IgD-negative memory B cell (primary cell): Measurements from ENCODE around the gene MPIG6B. TPM values are rescaled to one million over a fixed set of nuclear protein-coding genes. Genes with fewer than 3 reads are reported as not detected.

Experiments used
- H3K27ac Mint-ChIP-seq, 3 donors: one replicate each; pipeline ENCODE4 v1.8.0; 2020 to 2022; ENCODE audit warnings: mild to moderate bottlenecking in 3 of 3, mixed read lengths in 3 of 3, moderate library complexity in 1 of 3
- H3K27me3 Mint-ChIP-seq: one replicate; pipeline ENCODE4 v1.8.0; 2021; ENCODE audit warnings: mixed read lengths
- H3K36me3 Mint-ChIP-seq: one replicate; pipeline ENCODE4 v1.8.0; 2020; ENCODE audit warnings: mild to moderate bottlenecking, mixed read lengths
- H3K4me1 Mint-ChIP-seq, 3 donors: one replicate each; pipeline ENCODE4 v1.8.0; 2020 to 2022; ENCODE audit warnings: mixed read lengths in 3 of 3, mild to moderate bottlenecking in 1 of 3
- H3K4me3 Mint-ChIP-seq, 4 donors: one replicate each; pipeline ENCODE4 v1.8.0; 2020 to 2022; ENCODE audit warnings: mild to moderate bottlenecking in 4 of 4, mixed read lengths in 4 of 4, moderate library complexity in 3 of 4
- H3K9me3 Mint-ChIP-seq, 3 donors: one replicate each; pipeline ENCODE4 v1.8.0; 2020 to 2021; ENCODE audit warnings: mixed read lengths in 3 of 3, mild to moderate bottlenecking in 1 of 3
- polyA plus RNA-seq: library from polyadenylated mRNA; unstranded; fragments of 300-500 nt; fragmentation: Illumina TruSeq; gene quantifications from one replicate; pipeline ENCODE4 v1.2.3, GENCODE V29; 2021

The MPIG6B gene
- polyA plus RNA-seq, 1 donor from 2014 or later: 1.8 TPM

DNA sequence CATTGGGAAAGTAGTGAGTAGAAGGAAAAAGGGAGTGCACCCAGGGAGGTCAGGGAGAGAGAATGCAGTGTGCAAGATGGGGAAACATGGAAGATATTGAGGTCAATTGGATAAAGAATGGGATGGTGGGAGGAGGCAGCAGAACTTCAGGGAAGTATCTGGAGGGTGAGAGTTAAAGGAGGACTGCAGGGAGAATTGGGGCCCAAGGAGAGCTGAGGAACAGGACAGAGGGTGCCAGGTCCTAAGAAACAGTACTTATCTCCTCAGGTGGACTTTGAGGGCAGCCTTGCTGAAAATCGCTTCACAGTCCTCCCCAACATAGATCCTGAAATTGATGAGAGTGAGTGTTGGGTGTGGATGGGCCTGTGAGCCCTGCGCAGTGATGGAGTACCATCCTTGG, 35.1 kb downstream of the MPIG6B start:
- H3K4me3 Mint-ChIP-seq: no peak overlapping the region

DNA sequence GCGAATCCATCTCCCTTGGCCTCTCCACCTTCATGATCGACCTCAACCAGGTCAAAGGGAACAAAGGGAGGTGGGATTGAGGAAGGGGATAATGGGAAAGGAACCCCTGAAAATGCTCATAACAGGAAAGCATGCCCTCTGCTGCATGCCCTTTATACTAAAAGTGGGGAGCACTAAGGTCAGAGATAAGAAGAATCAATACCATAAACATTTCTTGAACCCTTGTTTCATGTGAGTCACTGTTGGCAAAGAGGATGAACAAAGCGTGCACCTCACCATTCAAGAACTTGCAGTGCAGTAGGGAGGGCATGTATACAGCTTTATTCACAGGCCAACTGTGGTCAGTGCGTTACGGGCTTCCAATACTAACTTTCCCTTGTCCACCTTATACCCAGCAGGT, 37.6 kb downstream of the MPIG6B start:
- H3K27ac Mint-ChIP-seq: no peak overlapping the region
- H3K36me3 Mint-ChIP-seq: peaks cover 13% of the 10 kb centered on the region
- no peak overlapping the region for H3K4me3 Mint-ChIP-seq
- no peaks in the 10 kb centered on the region for H3K9me3 Mint-ChIP-seq
- H3K4me1 Mint-ChIP-seq: peaks cover 0 to 1% (median 0%) of the 10 kb centered on the region in 3 donors
- no peaks in the 10 kb centered on the region for H3K27me3 Mint-ChIP-seq

More for the DNA sequence above, 35.1 kb downstream of the MPIG6B start:
- Mint-ChIP-seq H3K4me1 (peaks cover 0 to 1% (median 0%) of the 10 kb centered on the region in 3 donors), H3K27ac (no peak overlapping the region), H3K27me3 (no peaks in the 10 kb centered on the region), H3K9me3 (no peaks in the 10 kb centered on the region), H3K36me3 (peaks cover 15% of the 10 kb centered on the region)

- Mint-ChIP-seq H3K27ac (no peak overlapping the region), H3K4me1 (peaks cover 0 to 1% (median 0%) of the 10 kb centered on the region in 3 donors), H3K4me3 (no peak overlapping the region), H3K9me3 (no peaks in the 10 kb centered on the region), H3K36me3 (peaks cover 13% of the 10 kb centered on the region), H3K27me3 (no peaks in the 10 kb centered on the region)
Observed at GRCh38 chr6:31761343-31761742, 38.2 kb downstream of the MPIG6B start.

DNA sequence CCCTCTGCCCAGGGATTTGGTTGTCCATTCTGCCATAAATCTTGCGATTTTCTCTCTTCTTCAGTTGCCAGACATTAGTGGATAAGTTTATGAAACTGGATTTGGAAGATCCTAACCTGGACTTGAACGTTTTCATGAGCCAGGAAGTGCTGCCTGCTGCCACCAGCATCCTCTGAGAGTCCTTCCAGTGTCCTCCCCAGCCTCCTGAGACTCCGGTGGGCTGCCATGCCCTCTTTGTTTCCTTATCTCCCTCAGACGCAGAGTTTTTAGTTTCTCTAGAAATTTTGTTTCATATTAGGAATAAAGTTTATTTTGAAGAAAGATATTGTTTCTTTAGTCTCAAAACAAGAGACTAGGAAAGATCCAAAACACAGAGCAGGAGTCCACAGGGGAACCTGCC, 39.2 kb downstream of the MPIG6B start, which contains the start of gene SAPCD1:
TSS of gene SAPCD1 (plus strand) at position 301 of the 400 bp plus-strand sequence. CDS start 399 bp downstream, outside the sequence.
- Mint-ChIP-seq H3K36me3 (peaks cover 13% of the 10 kb centered on the region), H3K4me1 (peaks cover 0 to 1% (median 0%) of the 10 kb centered on the region in 3 donors), H3K4me3 (no peak within 1 kb of the TSS)

GRCh38 chr6:31762878-31763618, 39.9 kb downstream of the MPIG6B start:
- H3K4me3 Mint-ChIP-seq: no peak overlapping the region
- no peaks in the 10 kb centered on the region for H3K9me3 Mint-ChIP-seq
- H3K4me1 Mint-ChIP-seq: no peaks in the 10 kb centered on the region
- peaks cover 9% of the 10 kb centered on the region for H3K36me3 Mint-ChIP-seq
- H3K27me3 Mint-ChIP-seq: no peaks in the 10 kb centered on the region
- H3K27ac Mint-ChIP-seq: no peak overlapping the region

More for the DNA sequence above, 39.2 kb downstream of the MPIG6B start, which contains the start of gene SAPCD1:
- peak within 1 kb of the TSS in 2 of 3 donors; percentile 35 to 46 for H3K27ac Mint-ChIP-seq
- no peaks in the 10 kb centered on the region for H3K9me3 Mint-ChIP-seq
- H3K27me3 Mint-ChIP-seq: no peaks in the 10 kb centered on the region

DNA sequence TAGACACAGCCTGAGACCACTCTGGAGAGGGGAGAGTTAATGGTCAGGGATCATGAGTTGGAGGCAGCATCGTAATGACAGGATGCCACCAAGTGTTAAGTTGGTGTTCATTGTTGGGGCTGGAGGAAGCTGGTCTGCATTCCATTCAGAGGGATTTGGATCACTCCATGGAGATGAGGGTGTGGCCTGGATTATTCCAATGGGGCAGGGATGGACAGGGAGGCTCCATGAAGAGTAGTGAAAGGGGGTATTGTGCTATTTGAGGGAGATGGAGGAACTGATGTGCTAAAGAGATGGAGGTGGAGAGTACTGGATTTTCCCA, 40.4 kb downstream of the MPIG6B start:
- Mint-ChIP-seq H3K4me3 (no peak overlapping the region), H3K4me1 (no peaks in the 10 kb centered on the region), H3K9me3 (no peaks in the 10 kb centered on the region), H3K36me3 (peaks cover 7% of the 10 kb centered on the region), H3K27me3 (no peaks in the 10 kb centered on the region), H3K27ac (no peak overlapping the region)

GRCh38 chr6:31764198-31764597, 41.0 kb downstream of the MPIG6B start:
- Mint-ChIP-seq H3K27me3 (no peaks in the 10 kb centered on the region), H3K4me3 (no peak overlapping the region), H3K4me1 (no peaks in the 10 kb centered on the region), H3K27ac (no peak overlapping the region), H3K36me3 (peaks cover 7% of the 10 kb centered on the region), H3K9me3 (no peaks in the 10 kb centered on the region)

DNA sequence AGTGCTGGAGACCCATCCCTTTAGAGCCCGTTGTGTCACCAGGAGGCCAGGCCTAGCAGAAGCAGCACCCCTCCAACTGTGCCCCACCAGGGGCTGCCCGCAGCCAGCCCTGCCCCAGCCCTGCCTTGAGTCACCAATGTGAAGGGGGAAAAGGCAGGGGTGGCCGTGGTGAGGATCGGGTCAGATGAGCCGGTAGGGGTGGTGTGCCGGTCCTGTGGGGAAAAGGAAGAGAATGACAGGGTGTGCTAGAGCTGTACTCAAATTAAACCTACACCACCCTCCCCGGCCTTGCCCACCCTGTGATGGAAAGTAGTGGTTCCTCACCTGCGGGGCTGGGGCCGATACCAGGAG, 42.4 kb downstream of the MPIG6B start:
- H3K27ac Mint-ChIP-seq: no peak overlapping the region
- no peaks in the 10 kb centered on the region for H3K27me3 Mint-ChIP-seq
- H3K36me3 Mint-ChIP-seq: no peaks in the 10 kb centered on the region
- no peaks in the 10 kb centered on the region for H3K9me3 Mint-ChIP-seq
- no peak overlapping the region for H3K4me3 Mint-ChIP-seq
- peaks cover 0 to 5% (median 4%) of the 10 kb centered on the region in 3 donors for H3K4me1 Mint-ChIP-seq

DNA sequence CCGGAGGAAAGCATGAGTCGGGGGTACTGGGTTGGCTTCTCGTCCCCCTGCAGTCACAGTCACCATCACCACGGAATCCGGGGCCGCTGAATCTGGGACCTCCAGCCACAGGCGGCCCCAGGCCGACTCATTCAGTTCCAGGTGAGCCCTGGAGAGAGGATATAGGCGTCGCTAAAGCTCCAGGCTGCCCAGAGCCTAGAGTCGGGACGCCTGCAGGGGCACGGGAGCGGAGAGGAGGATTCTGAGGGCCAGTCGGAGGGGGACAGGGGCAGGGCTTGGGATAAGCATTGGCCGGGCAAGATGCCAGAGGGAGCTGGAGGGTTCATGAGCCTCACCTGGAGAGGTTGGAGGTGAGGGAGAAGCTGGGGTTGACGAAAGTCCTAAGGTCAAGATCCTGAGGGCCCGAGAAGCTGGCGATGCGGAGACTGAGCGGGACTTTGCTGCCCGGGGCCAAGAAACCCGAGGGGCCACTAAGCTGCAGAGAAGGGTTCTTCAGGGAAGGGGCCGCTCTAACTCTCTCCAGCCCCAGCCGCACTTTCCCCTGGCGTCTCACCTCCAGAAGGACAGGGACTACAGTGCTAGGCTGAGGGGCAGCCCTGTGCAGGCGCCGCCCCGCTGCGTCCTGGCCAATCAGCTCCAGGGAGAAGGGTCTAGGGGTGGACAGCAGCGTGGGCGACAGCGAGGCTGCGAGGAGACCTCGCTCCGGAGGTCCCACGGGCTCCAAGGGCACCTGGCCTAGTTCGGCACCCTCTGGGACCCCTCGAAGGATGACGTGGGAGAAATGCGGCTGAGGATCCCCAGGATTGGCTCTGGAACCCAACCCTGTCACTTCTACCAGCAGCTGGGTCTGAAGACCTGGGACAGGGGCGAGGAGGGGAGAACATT, 43.0 kb downstream of the MPIG6B start:
- no peaks in the 10 kb centered on the region for H3K27me3 Mint-ChIP-seq
- peak overlapping the region in 1 of 4 donors; percentile 49 for H3K4me3 Mint-ChIP-seq
- H3K36me3 Mint-ChIP-seq: no peaks in the 10 kb centered on the region
- H3K9me3 Mint-ChIP-seq: no peaks in the 10 kb centered on the region
- H3K27ac Mint-ChIP-seq: no peak overlapping the region
- peaks cover 0 to 5% (median 4%) of the 10 kb centered on the region in 3 donors for H3K4me1 Mint-ChIP-seq

GRCh38 chr6:31767096-31767645, 44.0 kb downstream of the MPIG6B start:
- Mint-ChIP-seq H3K27ac (no peak overlapping the region), H3K27me3 (no peaks in the 10 kb centered on the region), H3K4me3 (no peak overlapping the region), H3K9me3 (no peaks in the 10 kb centered on the region), H3K4me1 (peaks cover 0 to 6% (median 5%) of the 10 kb centered on the region in 3 donors), H3K36me3 (no peaks in the 10 kb centered on the region)

DNA sequence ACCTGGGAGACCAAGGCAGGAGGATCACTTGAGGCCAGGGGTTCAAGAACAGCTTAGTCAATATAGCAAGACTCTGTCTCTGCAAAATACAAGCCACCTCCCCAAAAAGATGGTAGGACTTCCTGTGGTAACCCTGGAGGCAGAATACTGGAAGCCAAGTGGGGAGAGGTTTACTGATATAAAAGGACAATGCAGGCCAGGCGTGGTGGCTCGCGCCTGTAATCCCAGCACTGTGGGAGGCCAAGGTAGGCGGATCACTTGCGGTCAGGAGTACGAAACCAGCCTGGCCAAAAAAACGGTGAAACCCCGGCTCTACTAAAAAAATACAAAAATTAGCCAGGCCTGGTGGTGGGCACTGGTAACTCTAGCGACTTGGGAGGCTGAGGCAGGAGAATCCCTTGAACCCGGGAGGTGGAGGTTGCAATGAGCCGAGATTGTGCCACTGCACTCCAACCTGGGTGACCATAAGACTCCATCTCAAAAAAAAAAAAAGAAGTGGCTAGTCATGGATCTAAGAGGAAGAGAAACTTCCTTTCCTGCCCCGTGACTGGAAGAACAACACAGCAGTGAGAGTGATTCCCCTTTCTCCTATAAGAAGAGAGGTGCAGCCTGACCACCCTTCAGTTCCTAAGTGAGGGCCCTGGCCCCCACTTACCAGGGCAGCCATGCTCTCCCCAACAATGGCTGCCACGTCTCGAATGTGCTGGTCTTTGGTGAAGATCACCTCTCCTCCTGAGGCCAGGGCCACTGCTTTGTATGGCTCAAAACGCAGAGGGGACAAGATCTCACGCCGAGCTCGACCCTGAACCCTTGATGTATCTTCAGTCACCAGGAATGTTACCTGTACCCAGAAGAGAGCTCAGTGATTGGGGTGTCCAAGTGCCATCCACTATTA, 45.4 kb downstream of the MPIG6B start:
- Mint-ChIP-seq H3K4me1 (peaks cover 0 to 8% (median 5%) of the 10 kb centered on the region in 3 donors), H3K27me3 (no peaks in the 10 kb centered on the region), H3K4me3 (no peak overlapping the region), H3K36me3 (no peaks in the 10 kb centered on the region), H3K9me3 (no peaks in the 10 kb centered on the region), H3K27ac (peak overlapping the region in 1 of 3 donors; percentile 57)

- H3K9me3 Mint-ChIP-seq: no peaks in the 10 kb centered on the region
- H3K27ac Mint-ChIP-seq: no peak overlapping the region
- peaks cover 0 to 8% (median 5%) of the 10 kb centered on the region in 3 donors for H3K4me1 Mint-ChIP-seq
- no peak overlapping the region for H3K4me3 Mint-ChIP-seq
- no peaks in the 10 kb centered on the region for H3K36me3 Mint-ChIP-seq
- H3K27me3 Mint-ChIP-seq: no peaks in the 10 kb centered on the region
Observed at GRCh38 chr6:31769684-31770371, 46.7 kb downstream of the MPIG6B start.

GRCh38 chr6:31770860-31771259, 47.7 kb downstream of the MPIG6B start:
- Mint-ChIP-seq H3K9me3 (no peaks in the 10 kb centered on the region), H3K27ac (peak overlapping the region in 1 of 3 donors; percentile 88), H3K4me1 (peaks cover 0 to 10% (median 7%) of the 10 kb centered on the region in 3 donors), H3K27me3 (no peaks in the 10 kb centered on the region), H3K4me3 (no peak overlapping the region), H3K36me3 (no peaks in the 10 kb centered on the region)

DNA sequence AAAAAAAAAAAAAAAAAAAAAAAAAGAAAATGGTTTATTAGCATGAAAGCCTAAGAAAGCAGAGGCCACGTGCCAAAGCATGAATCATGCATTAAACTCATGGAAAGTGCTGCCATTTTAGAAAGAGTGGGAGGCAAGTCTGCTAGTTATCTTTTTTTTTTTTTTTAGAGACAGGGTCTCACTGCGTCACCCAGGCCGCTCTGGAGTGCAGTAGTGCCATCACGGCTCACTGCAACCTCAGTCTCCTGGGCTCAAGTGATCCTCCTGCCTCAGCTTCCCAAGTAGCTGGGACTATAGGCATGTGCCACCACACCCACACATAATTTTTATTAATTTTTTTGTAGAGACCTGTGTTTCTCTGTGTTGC, 48.8 kb downstream of the MPIG6B start:
- peak overlapping the region in 1 of 3 donors; percentile 32 for H3K27ac Mint-ChIP-seq
- H3K4me1 Mint-ChIP-seq: peaks cover 0 to 14% (median 13%) of the 10 kb centered on the region in 3 donors
- no peak overlapping the region for H3K4me3 Mint-ChIP-seq
- no peaks in the 10 kb centered on the region for H3K36me3 Mint-ChIP-seq
- no peaks in the 10 kb centered on the region for H3K27me3 Mint-ChIP-seq
- H3K9me3 Mint-ChIP-seq: no peaks in the 10 kb centered on the region
